Activated CD4-positive, alpha-beta T cell treated with anti-CD3 and anti-CD28 coated beads for 36 hours (primary cell): Measurements from ENCODE around the gene ALDOB. TPM values are rescaled to one million over a fixed set of nuclear protein-coding genes. Genes with fewer than 3 reads are reported as not detected.

Source experiments
- ATAC-seq: fragments of 200-7000 bp; cut with Tn5 transposase; one replicate; pipeline ENCODE4 v1.10.0; 2021; ENCODE audit warnings: mild to moderate bottlenecking, moderate library complexity
- CTCF ChIA-PET: fragments of 350-600 bp; sonication (Branson Sonifier 250); formaldehyde crosslinking; loops from one replicate; lab custom pipeline; 2021; ENCODE audit warnings: antibody characterized with exemption; lab: Charles Lee
- POLR2A ChIA-PET: fragments of 350-600 bp; sonication (Branson Sonifier 250); formaldehyde crosslinking; loops from one replicate; lab custom pipeline; 2021; ENCODE audit warnings: antibody characterized with exemption, inconsistent platforms; lab: Charles Lee
- DNase-seq: peaks from one replicate; pipeline ENCODE4 v3.0.0-alpha.2; 2020
- H3K27ac Mint-ChIP-seq: one replicate; pipeline ENCODE4 v1.8.0; 2021; ENCODE audit warnings: mixed read lengths
- H3K27me3 Mint-ChIP-seq: one replicate; pipeline ENCODE4 v1.8.0; 2021; ENCODE audit warnings: mixed read lengths
- H3K36me3 Mint-ChIP-seq: one replicate; pipeline ENCODE4 v1.8.0; 2021; ENCODE audit warnings: low read depth, mixed read lengths
- H3K4me1 Mint-ChIP-seq: one replicate; pipeline ENCODE4 v1.8.0; 2021; ENCODE audit warnings: mixed read lengths
- H3K4me3 Mint-ChIP-seq: one replicate; pipeline ENCODE4 v1.8.0; 2021; ENCODE audit warnings: mild to moderate bottlenecking, moderate library complexity, mixed read lengths
- H3K9me3 Mint-ChIP-seq: one replicate; pipeline ENCODE4 v1.8.0; 2021; ENCODE audit warnings: low read depth, mixed read lengths
- intact Hi-C, 2 experiments: fragments of 100-400 bp; cut with DNase I in 1 of 2; cut with micrococcal nuclease in 1 of 2; formaldehyde crosslinking; loops; one replicate each; pipeline versions ENCODE4 v1.14.2 to v1.15.1; 2022 to 2024; cut with DNase I, micrococcal nuclease
- total RNA-seq, 2 experiments: library from RNA; stranded (reverse); gene quantifications; one replicate each; pipeline ENCODE4 v1.2.3, GENCODE V29; 2021

Gene ALDOB
- total RNA-seq, result not detected

DNA sequence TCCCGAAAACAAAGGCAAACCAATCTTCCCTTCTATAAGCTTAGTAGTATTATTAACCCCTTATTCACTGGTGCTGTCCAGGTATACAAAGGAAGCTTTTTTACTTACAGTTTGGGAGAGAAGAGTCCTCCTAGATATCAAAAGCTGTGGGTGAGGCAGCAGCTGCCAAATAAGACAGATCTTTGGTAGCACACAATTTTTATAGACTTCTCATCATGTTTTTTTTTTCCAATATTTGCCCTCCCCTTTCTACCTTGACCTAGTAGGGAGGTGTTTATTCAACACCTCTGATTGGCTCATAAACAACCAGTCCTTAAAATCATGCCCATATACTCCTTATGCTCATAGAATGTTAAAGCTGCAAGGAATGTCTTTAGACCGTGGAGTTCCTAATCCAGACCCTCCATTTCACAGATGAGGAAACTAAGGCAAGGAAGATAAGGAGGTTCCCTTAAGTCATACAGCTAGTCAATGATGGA lies at the start of gene ALDOB:
Gene ALDOB (minus strand): TSS at position 174 of the 479 bp plus-strand sequence. CDS start 4,887 bp downstream, outside the sequence.
- Mint-ChIP-seq H3K4me1 (peaks cover 2% of the 10 kb centered on the region), H3K27me3 (peaks cover 20% of the 10 kb centered on the region), H3K9me3 (no peaks in the 10 kb centered on the region), H3K36me3 (no peaks in the 10 kb centered on the region), H3K27ac (no peak within 1 kb of the TSS), H3K4me3 (no peak within 1 kb of the TSS)
- ATAC-seq (no peak), DNase-seq (no peak)
- CTCF ChIA-PET, result no interaction called here
- intact Hi-C loops, result no loop called here
- POLR2A ChIA-PET, result interaction anchor here (0.7 kb wide), 1 partner anchor 10 kb away, joined by 3 read pairs; no protein-coding TSS in a partner anchor

DNA sequence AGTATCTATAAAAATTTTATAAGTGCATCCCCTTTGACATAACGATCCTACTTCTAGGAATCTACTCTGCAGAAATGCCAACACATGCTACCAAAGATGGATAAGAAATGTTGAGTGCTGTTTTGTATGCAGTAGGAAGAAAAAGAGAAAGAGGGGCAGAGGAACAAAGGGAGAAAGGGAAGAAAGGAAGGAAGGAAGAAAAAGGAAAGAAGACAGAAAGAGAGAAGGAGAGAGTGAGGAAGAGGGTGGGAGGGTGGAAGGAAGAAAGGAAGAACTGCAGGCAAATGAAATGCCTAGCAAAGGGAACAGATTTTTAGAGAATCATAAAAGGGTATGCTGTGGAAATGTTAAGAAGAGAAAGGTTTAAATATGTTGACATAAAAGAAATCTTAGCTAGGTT lies 48.5 kb upstream of the ALDOB start:
- Mint-ChIP-seq H3K4me3 (no peak overlapping the region), H3K27ac (no peak overlapping the region), H3K36me3 (no peaks in the 10 kb centered on the region), H3K4me1 (peaks cover 4% of the 10 kb centered on the region), H3K9me3 (peaks cover 2% of the 10 kb centered on the region), H3K27me3 (peaks cover 52% of the 10 kb centered on the region)
- ATAC-seq (no peak), DNase-seq (no peak)
- intact Hi-C loops, result no loop called here
- POLR2A ChIA-PET, result no interaction called here
- CTCF ChIA-PET, result no interaction called here

DNA sequence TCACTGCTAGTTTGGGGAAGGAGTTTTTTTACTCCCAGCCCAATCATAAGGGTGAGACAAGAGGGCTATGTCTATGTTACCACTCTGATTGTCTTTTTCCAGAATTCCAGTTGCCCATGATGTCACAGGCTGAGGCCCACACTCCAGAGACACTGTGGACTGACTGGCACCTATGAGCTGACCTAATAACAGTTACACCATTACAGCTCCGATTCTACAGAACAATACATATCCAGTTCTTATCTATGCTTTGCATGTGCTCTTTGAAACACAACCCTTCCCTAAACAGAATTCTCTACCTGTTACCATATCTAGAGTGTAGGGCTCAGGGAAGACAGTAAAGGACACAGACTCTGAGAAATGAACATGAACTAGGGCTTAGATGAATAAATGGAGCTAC lies 45.7 kb upstream of the ALDOB start:
- no peak overlapping the region for H3K27ac Mint-ChIP-seq
- intact Hi-C loops, result no loop called here
- H3K4me3 Mint-ChIP-seq, result no peak overlapping the region
- ATAC-seq, result no peak
- peaks cover 37% of the 10 kb centered on the region for H3K27me3 Mint-ChIP-seq
- CTCF ChIA-PET, result interaction anchor here (1.8 kb wide), 1 partner anchor 44 kb away, joined by 4 read pairs; no protein-coding TSS in a partner anchor
- POLR2A ChIA-PET, result interaction anchor here (0.7 kb wide), 1 partner anchor 94 kb away, joined by 3 read pairs; no protein-coding TSS in a partner anchor
- H3K9me3 Mint-ChIP-seq, result no peaks in the 10 kb centered on the region
- DNase-seq, result no peak
- peaks cover 1% of the 10 kb centered on the region for H3K4me1 Mint-ChIP-seq
- H3K36me3 Mint-ChIP-seq, result no peaks in the 10 kb centered on the region

DNA sequence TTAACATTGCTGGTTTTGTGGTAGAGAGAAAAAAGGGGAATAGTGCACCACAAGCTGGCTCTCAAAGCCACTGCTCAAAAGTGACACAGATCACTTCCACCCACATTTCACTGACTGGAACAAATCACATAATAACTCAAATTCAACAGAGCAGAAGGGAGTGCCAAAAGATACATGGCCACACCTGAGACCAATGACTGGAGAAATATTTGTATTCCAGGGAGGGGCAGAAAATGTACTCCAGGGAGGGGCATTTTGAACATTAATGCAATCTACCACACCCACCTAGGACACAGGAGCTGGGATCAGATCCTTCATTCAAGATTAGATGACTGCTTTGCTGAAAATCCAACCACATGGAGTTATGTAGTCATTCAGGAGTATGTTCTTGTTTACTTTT lies 44.8 kb upstream of the ALDOB start:
- Mint-ChIP-seq H3K27ac (no peak overlapping the region), H3K36me3 (no peaks in the 10 kb centered on the region), H3K9me3 (no peaks in the 10 kb centered on the region), H3K4me1 (no peaks in the 10 kb centered on the region), H3K27me3 (peaks cover 30% of the 10 kb centered on the region), H3K4me3 (no peak overlapping the region)
- intact Hi-C loops, result no loop called here
- ATAC-seq, result no peak
- POLR2A ChIA-PET, result interaction anchor here (0.7 kb wide), 1 partner anchor 95 kb away, joined by 3 read pairs; no protein-coding TSS in a partner anchor
- no peak for DNase-seq
- CTCF ChIA-PET, result interaction anchor here (1.8 kb wide), 1 partner anchor 45 kb away, joined by 4 read pairs; no protein-coding TSS in a partner anchor

DNA sequence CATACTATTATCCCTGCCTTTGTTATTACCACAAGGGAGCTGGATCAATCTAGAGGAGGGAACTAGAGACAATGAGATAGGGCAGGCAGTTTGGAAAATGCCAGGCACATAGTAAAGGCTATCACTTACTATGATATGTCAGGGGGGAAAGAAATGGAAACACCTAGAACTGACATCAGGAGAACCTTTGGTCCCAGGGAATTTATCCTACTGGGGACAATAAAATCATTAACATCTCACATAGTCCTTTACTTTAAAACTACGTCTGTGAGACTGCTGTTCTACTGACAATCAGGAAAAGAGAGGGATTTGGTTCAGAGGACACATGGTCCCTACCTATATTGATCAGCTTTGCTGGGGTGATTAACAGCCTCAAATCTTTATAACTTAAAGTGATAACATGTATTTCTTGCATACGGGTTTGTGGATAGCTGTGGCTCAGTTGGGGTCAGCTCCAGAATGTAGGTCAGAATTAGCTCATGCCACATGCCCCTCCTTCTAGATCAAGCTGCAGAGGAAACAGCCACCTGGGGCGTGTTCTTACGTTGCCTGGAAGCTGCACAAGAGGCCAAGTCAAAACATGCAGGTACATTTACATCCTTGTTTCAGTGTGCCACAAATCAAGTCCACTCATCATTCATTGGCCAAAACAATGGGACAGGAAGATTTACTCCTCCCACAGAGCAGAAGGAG lies 43.9 kb upstream of the ALDOB start:
- Mint-ChIP-seq H3K4me3 (no peak overlapping the region), H3K9me3 (no peaks in the 10 kb centered on the region), H3K36me3 (no peaks in the 10 kb centered on the region), H3K27ac (no peak overlapping the region), H3K27me3 (peaks cover 24% of the 10 kb centered on the region), H3K4me1 (no peaks in the 10 kb centered on the region)
- POLR2A ChIA-PET, result no interaction called here
- intact Hi-C loops, result no loop called here
- CTCF ChIA-PET, result interaction anchor here (1.6 kb wide), 1 partner anchor 18 kb away, joined by 3 read pairs; no protein-coding TSS in a partner anchor
- no peak for ATAC-seq
- no peak for DNase-seq

DNA sequence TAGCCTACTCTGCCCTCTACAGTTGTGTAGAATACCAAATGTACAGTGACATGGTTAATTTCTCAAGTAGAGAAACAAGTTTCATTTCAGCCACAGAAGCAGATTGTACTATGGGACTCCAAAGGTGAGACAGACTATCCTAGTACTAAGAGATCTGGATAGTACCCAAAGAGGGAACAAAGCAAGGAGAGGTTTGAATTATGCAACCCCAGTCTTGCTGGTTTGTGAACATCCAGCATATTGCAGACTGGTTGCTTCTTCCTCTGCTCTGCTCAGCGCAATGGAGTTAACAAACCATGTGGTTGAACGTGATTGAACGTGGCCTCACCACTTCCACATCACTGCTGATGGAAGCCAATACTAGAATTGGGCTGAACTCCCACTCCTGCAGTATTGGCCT lies 43.3 kb upstream of the ALDOB start:
- Mint-ChIP-seq H3K4me3 (no peak overlapping the region), H3K9me3 (no peaks in the 10 kb centered on the region), H3K36me3 (no peaks in the 10 kb centered on the region), H3K27me3 (peaks cover 18% of the 10 kb centered on the region), H3K27ac (no peak overlapping the region), H3K4me1 (no peaks in the 10 kb centered on the region)
- POLR2A ChIA-PET, result no interaction called here
- no peak for DNase-seq
- intact Hi-C loops, result no loop called here
- no peak for ATAC-seq
- CTCF ChIA-PET, result interaction anchor here (1.6 kb wide), 1 partner anchor 17 kb away, joined by 3 read pairs; no protein-coding TSS in a partner anchor

DNA sequence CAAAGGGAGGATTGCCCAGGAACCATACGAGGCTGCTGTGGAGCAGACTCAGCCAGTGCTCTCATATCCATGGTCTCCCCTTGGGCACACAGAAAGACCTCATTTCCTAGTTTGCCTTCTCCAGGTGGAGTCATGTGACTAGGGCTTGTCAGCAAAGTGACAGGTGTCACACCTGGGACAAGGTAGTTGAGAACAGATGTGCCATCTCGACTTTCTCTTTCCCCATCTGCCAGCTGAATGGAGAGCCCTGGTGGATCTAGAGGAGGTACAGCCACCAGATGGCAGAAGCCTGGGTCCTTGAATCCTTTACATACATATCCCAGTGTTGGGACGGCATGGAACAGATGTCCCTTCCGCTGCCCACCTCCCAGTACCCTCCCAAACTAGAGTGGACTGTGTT lies 42.9 kb upstream of the ALDOB start:
- H3K9me3 Mint-ChIP-seq, result no peaks in the 10 kb centered on the region
- ATAC-seq, result no peak
- POLR2A ChIA-PET, result no interaction called here
- intact Hi-C loops, result no loop called here
- no peak overlapping the region for H3K27ac Mint-ChIP-seq
- no peaks in the 10 kb centered on the region for H3K36me3 Mint-ChIP-seq
- H3K4me3 Mint-ChIP-seq, result no peak overlapping the region
- H3K4me1 Mint-ChIP-seq, result no peaks in the 10 kb centered on the region
- peaks cover 20% of the 10 kb centered on the region for H3K27me3 Mint-ChIP-seq
- no peak for DNase-seq
- CTCF ChIA-PET, result interaction anchor here (1.6 kb wide), 1 partner anchor 17 kb away, joined by 3 read pairs; no protein-coding TSS in a partner anchor

DNA sequence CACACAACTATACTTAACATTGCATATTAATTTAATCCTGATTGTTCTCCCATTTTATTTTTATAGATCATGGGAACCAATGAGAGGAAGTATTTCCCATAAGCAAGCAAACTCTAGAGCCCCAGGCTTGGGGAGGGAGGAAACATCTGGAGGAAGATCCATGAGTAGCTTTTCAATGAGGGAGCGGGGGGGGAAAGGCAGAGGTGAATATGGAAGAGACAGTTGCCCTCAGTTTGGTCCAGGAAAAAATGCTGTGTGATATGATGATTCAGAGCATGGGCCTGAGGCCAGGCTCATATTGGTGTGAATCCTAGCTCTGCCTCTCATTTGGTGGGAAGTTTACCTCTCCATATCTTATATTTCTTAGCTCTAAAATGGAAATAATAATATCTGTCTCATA lies 42.2 kb upstream of the ALDOB start:
- intact Hi-C loops, result no loop called here
- CTCF ChIA-PET, result no interaction called here
- POLR2A ChIA-PET, result no interaction called here
- no peak for DNase-seq
- Mint-ChIP-seq H3K27me3 (peaks cover 22% of the 10 kb centered on the region), H3K9me3 (no peaks in the 10 kb centered on the region), H3K27ac (no peak overlapping the region), H3K4me3 (no peak overlapping the region), H3K4me1 (no peaks in the 10 kb centered on the region), H3K36me3 (no peaks in the 10 kb centered on the region)
- no peak for ATAC-seq

DNA sequence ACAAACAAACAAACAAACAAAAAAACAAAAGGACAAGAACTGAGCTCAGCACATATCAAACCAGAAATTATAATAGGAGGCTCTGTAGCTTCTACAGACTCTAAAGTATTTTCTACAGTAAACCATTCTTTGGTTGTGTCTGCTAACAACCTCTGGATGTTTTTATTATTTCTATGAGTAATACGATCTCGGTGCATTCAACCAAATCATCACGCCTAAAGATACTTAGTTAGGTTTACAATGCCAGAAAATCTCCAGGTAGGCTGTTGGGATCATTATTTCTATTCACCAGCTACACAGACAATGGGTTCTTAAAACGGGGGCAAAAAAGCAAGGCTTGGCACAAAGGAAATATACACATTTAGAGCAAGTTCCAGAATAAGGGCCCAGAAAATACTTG lies 41.6 kb upstream of the ALDOB start:
- Mint-ChIP-seq H3K27me3 (peaks cover 19% of the 10 kb centered on the region), H3K27ac (no peak overlapping the region), H3K4me3 (no peak overlapping the region), H3K9me3 (no peaks in the 10 kb centered on the region), H3K36me3 (no peaks in the 10 kb centered on the region), H3K4me1 (no peaks in the 10 kb centered on the region)
- ATAC-seq, result no peak
- no peak for DNase-seq
- intact Hi-C loops, result no loop called here
- ChIA-PET CTCF (no interaction called here), POLR2A (no interaction called here)

DNA sequence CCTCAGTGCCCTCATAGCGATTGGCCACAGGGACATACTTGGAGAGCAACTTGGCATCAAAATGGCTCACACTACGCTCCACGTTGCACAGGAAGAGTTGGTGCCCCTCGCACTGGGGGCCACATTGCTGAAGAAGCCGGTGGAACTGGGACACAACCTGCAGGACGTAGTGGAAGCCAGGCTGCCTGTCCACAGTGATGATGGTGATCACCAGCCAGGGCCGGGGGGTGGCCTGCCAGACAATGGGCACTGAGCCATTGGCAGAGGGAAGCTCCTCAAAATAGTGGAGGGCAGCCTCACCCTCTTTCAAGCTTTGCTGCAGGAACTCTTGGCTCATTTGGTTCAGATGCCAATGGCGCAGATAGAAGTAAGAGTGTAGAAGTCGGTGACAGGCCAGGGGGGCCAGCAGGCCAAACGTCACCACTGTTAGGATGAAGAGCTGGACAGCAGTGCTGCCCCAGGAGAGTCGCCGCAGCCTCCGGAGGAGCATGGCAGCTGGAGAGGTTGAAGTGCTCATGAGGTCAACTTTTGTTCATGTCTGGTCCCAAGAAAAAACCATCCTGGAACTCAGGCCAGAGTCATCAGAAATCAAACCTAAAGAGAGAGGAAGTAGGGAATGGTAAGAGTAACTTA lies 41.1 kb upstream of the ALDOB start:
- Mint-ChIP-seq H3K36me3 (no peaks in the 10 kb centered on the region), H3K4me3 (no peak overlapping the region), H3K9me3 (no peaks in the 10 kb centered on the region), H3K27me3 (peaks cover 22% of the 10 kb centered on the region), H3K4me1 (no peaks in the 10 kb centered on the region), H3K27ac (no peak overlapping the region)
- ATAC-seq, result no peak
- DNase-seq, result no peak
- POLR2A ChIA-PET, result no interaction called here
- intact Hi-C loops, result no loop called here
- CTCF ChIA-PET, result no interaction called here

DNA sequence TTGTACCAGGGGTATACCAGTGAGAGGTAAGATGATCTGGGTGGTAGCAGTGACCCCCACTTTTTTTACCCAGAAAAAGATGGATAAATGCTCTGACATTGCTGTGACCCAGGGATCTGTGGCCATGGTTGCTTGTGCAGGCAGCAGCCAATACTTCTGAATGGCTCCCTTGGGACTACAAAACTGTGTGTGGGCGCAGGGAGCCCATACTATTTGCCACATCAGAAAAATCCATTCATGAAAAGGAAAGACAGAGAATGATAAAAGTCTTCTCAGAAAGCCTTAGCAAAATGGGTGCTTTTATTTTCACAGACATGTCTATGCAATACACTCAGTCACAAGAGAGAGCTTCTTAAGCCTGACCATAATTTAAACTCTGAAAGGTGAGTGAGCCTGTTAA lies 37.3 kb upstream of the ALDOB start:
- Mint-ChIP-seq H3K36me3 (no peaks in the 10 kb centered on the region), H3K4me1 (no peaks in the 10 kb centered on the region), H3K9me3 (no peaks in the 10 kb centered on the region), H3K4me3 (no peak overlapping the region), H3K27me3 (peaks cover 20% of the 10 kb centered on the region), H3K27ac (no peak overlapping the region)
- POLR2A ChIA-PET, result interaction anchor here (0.9 kb wide), 1 partner anchor 10 kb away, joined by 3 read pairs; no protein-coding TSS in a partner anchor
- intact Hi-C loops, result no loop called here
- CTCF ChIA-PET, result interaction anchor here (1.1 kb wide), 1 partner anchor 11 kb away, joined by 3 read pairs; no protein-coding TSS in a partner anchor
- DNase-seq (no peak), ATAC-seq (no peak)
